ENCODE data around the gene STX11. TPM values are rescaled to one million over a fixed set of nuclear protein-coding genes. Genes with fewer than 3 reads are reported as not detected.
"Not testable (repeated sequence)": the region's sequence is repeated elsewhere in the genome, so short reads cannot be mapped to it uniquely, and the experiment has no call there.

STX11 gene
- total and polyA plus RNA-seq, 2 experiments from 2014 or later: 1.1 to 2.2 TPM

DNA sequence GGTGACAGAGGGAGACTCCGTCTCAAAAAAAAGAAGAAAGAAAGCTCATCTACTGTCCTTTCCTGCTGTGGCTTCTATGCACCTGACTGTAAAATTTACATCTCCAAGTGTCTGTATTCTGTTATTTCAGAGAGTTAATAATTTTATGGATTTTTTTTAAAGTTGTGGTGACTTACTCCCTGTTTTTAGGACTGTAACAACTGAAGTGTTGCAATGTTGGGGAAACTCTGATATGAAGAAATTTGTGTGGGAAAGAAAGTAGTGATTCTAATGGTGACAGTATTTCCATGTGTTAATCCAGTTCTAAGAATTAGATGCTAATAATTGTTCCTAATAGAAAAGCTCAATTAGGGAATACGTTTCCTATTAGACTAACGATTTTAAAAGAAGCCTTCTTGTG lies 27.4 kb downstream of the STX11 start:
- H3K9ac ChIP-seq: no peak overlapping the region
- H3K36me3 ChIP-seq (ENCODE audit: low read depth): no peaks in the 10 kb centered on the region
- no peak overlapping the region for H3K4me2 ChIP-seq (ENCODE audit: unreplicated experiment)
- H3K9me3 ChIP-seq (ENCODE audit: low read depth): no peaks in the 10 kb centered on the region
- TF ChIP-seq EZH2 (IDR thresholded peaks at IDR 0.05; ENCODE audit: insufficient read depth, poor library complexity, severe bottlenecking): no peak
- no peak for TF ChIP-seq EZH2phosphoT487 (IDR thresholded peaks at IDR 0.05; ENCODE audit: insufficient read depth, low read depth)
- H3K4me3 ChIP-seq: no peak overlapping the region
- H3K9me2 ChIP-seq (ENCODE audit: insufficient read depth): no peaks in the 10 kb centered on the region
- H3F3A ChIP-seq (ENCODE audit: insufficient read depth): no peaks in the 10 kb centered on the region
- no peak overlapping the region for H3K27ac ChIP-seq
- in situ Hi-C loops (cut with MboI): no loop called here
- no peak for DNase-seq
- H3K79me2 ChIP-seq (ENCODE audit: insufficient read depth): no peaks in the 10 kb centered on the region
- 91 to 92% methylated on average over 3 of the region's 3 CpGs for WGBS, 2 experiments (ENCODE audit: low coverage in 1 of 2, low lambda C conversion rate in 2 of 2, missing lambda C conversion rate in 2 of 2)
- no peaks in the 10 kb centered on the region for H3K27me3 ChIP-seq (replicated peaks; ENCODE audit: insufficient read depth)
- H4K20me1 ChIP-seq (ENCODE audit: insufficient read depth): no peaks in the 10 kb centered on the region; the same call in 1 of the 2 replicates
- H2AFZ ChIP-seq: no peak overlapping the region
- H3K4me1 ChIP-seq (ENCODE audit: insufficient read depth): no peaks in the 10 kb centered on the region

DNA sequence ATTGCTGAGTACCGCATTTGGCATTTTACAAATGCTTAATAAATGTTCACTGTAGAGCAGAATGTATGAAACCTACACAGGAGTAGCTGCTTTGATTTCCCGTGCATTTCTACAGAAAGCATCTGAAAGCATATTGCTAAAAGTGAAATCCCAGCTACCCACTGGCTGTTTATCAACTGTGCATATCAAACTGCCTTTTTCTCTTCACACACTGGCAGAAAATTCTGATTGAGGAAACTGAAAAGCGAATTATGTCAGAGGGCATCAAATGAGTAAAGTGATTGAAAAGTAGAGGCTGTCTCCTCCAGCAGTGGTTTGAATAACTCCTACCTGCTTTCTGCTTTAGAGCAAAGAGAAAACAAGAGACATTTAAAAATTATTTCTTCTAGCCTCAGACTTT lies 28.0 kb downstream of the STX11 start:
- Histone ChIP-seq H3K4me2 (ENCODE audit: unreplicated experiment) (no peak overlapping the region), H3K79me2 (ENCODE audit: insufficient read depth) (no peaks in the 10 kb centered on the region), H3K9me2 (ENCODE audit: insufficient read depth) (no peaks in the 10 kb centered on the region), H3K4me1 (ENCODE audit: insufficient read depth) (no peaks in the 10 kb centered on the region), H4K20me1 (ENCODE audit: insufficient read depth) (no peaks in the 10 kb centered on the region; the same call in 1 of the 2 replicates), H3K9me3 (ENCODE audit: low read depth) (no peaks in the 10 kb centered on the region), H3K27me3 (replicated peaks; ENCODE audit: insufficient read depth) (no peaks in the 10 kb centered on the region), H2AFZ (no peak overlapping the region), H3K27ac (no peak overlapping the region), H3K36me3 (ENCODE audit: low read depth) (no peaks in the 10 kb centered on the region), H3K9ac (no peak overlapping the region), H3K4me3 (no peak overlapping the region), H3F3A (ENCODE audit: insufficient read depth) (no peaks in the 10 kb centered on the region)
- 87 to 91% methylated on average over 3 of the region's 3 CpGs for WGBS, 2 experiments (ENCODE audit: low coverage in 1 of 2, low lambda C conversion rate in 2 of 2, missing lambda C conversion rate in 2 of 2)
- in situ Hi-C loops (cut with MboI): no loop called here
- no peak for TF ChIP-seq EZH2phosphoT487 (IDR thresholded peaks at IDR 0.05; ENCODE audit: insufficient read depth, low read depth)
- no peak for TF ChIP-seq EZH2 (IDR thresholded peaks at IDR 0.05; ENCODE audit: insufficient read depth, poor library complexity, severe bottlenecking)
- no peak for DNase-seq

- 86 to 89% methylated on average over 4 of the region's 4 CpGs for WGBS, 2 experiments (ENCODE audit: low coverage in 1 of 2, low lambda C conversion rate in 2 of 2, missing lambda C conversion rate in 2 of 2)
- DNase-seq: no peak
- no peaks in the 10 kb centered on the region for H3K79me2 ChIP-seq (ENCODE audit: insufficient read depth)
Measured at GRCh38 chr6:144179237-144179636, 28.9 kb downstream of the STX11 start.

GRCh38 chr6:144179828-144180227 lies 29.5 kb downstream of the STX11 start:
- Histone ChIP-seq H3K9ac (no peak overlapping the region), H4K20me1 (ENCODE audit: insufficient read depth) (no peaks in the 10 kb centered on the region; the same call in 1 of the 2 replicates), H2AFZ (no peak overlapping the region), H3K36me3 (ENCODE audit: low read depth) (no peaks in the 10 kb centered on the region), H3K4me1 (ENCODE audit: insufficient read depth) (no peaks in the 10 kb centered on the region), H3K27ac (no peak overlapping the region), H3K79me2 (ENCODE audit: insufficient read depth) (no peaks in the 10 kb centered on the region), H3K9me3 (ENCODE audit: low read depth) (no peaks in the 10 kb centered on the region), H3F3A (ENCODE audit: insufficient read depth) (no peaks in the 10 kb centered on the region), H3K9me2 (ENCODE audit: insufficient read depth) (no peaks in the 10 kb centered on the region), H3K4me2 (ENCODE audit: unreplicated experiment) (no peak overlapping the region), H3K27me3 (replicated peaks; ENCODE audit: insufficient read depth) (no peaks in the 10 kb centered on the region), H3K4me3 (no peak overlapping the region)
- 66 to 78% methylated on average over 2 of the region's 2 CpGs for WGBS, 2 experiments (ENCODE audit: low coverage in 1 of 2, low lambda C conversion rate in 2 of 2, missing lambda C conversion rate in 2 of 2)
- in situ Hi-C loops (cut with MboI): no loop called here
- DNase-seq: no peak
- TF ChIP-seq EZH2phosphoT487 (IDR thresholded peaks at IDR 0.05; ENCODE audit: insufficient read depth, low read depth) (no peak), EZH2 (IDR thresholded peaks at IDR 0.05; ENCODE audit: insufficient read depth, poor library complexity, severe bottlenecking) (no peak)

More at GRCh38 chr6:144179237-144179636, 28.9 kb downstream of the STX11 start:
- no peaks in the 10 kb centered on the region for H3K4me1 ChIP-seq (ENCODE audit: insufficient read depth)
- no peaks in the 10 kb centered on the region for H3K27me3 ChIP-seq (replicated peaks; ENCODE audit: insufficient read depth)
- no peak overlapping the region for H3K4me3 ChIP-seq
- no peaks in the 10 kb centered on the region for H3F3A ChIP-seq (ENCODE audit: insufficient read depth)
- TF ChIP-seq EZH2phosphoT487 (IDR thresholded peaks at IDR 0.05; ENCODE audit: insufficient read depth, low read depth): no peak
- TF ChIP-seq EZH2 (IDR thresholded peaks at IDR 0.05; ENCODE audit: insufficient read depth, poor library complexity, severe bottlenecking): no peak
- H3K9me2 ChIP-seq (ENCODE audit: insufficient read depth): no peaks in the 10 kb centered on the region
- H3K27ac ChIP-seq: no peak overlapping the region
- no peaks in the 10 kb centered on the region for H3K9me3 ChIP-seq (ENCODE audit: low read depth)
- H3K9ac ChIP-seq: no peak overlapping the region
- no peak overlapping the region for H3K4me2 ChIP-seq (ENCODE audit: unreplicated experiment)
- no peaks in the 10 kb centered on the region for H3K36me3 ChIP-seq (ENCODE audit: low read depth)
- no peaks in the 10 kb centered on the region; the same call in 1 of the 2 replicates for H4K20me1 ChIP-seq (ENCODE audit: insufficient read depth)
- H2AFZ ChIP-seq: no peak overlapping the region
- in situ Hi-C loops (cut with MboI): no loop called here

DNA sequence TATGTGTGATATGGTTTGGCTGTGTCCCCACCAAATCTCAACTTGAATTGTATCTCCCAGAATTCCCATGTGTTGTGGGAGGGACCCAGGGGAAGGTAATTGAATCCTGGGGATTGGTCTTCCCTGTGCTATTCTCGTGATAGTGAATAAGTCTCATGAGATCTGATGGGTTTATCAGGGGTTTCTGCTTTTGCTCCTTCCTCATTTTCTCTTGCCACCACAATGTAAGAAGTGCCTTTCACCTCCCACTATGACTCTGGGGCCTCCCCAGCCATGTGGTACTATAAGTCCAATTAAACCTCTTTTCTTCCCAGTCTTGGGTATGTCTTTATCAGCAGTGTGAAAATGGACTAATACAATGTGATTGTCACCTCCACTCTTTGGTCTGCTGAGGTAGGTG lies 30.0 kb downstream of the STX11 start:
- H3K4me1 ChIP-seq (ENCODE audit: insufficient read depth); H3K9me2 ChIP-seq (ENCODE audit: insufficient read depth); H4K20me1 ChIP-seq (ENCODE audit: insufficient read depth); H3K9ac ChIP-seq; H3K79me2 ChIP-seq (ENCODE audit: insufficient read depth); H3F3A ChIP-seq (ENCODE audit: insufficient read depth); H3K4me3 ChIP-seq; H3K27me3 ChIP-seq (replicated peaks; ENCODE audit: insufficient read depth); H3K36me3 ChIP-seq (ENCODE audit: low read depth); H2AFZ ChIP-seq; H3K27ac ChIP-seq; in situ Hi-C loops (cut with MboI); H3K4me2 ChIP-seq (ENCODE audit: unreplicated experiment); H3K9me3 ChIP-seq (ENCODE audit: low read depth); DNase-seq: not testable (repeated sequence)
- WGBS, 2 experiments (ENCODE audit: low coverage in 1 of 2, low lambda C conversion rate in 2 of 2, missing lambda C conversion rate in 2 of 2): 71 to 73% methylated on average over 1 of the region's 1 CpG

All from GM23248 (cell line).